ENCODE data around the gene CHD5. TPM values are rescaled to one million over a fixed set of nuclear protein-coding genes. Genes with fewer than 3 reads are reported as not detected.

CHD5 gene
- total and polyA plus RNA-seq, 2 of the 4 experiments (the other 2 are of a cell fraction) = under 0.01 to 0.09 TPM

DNA sequence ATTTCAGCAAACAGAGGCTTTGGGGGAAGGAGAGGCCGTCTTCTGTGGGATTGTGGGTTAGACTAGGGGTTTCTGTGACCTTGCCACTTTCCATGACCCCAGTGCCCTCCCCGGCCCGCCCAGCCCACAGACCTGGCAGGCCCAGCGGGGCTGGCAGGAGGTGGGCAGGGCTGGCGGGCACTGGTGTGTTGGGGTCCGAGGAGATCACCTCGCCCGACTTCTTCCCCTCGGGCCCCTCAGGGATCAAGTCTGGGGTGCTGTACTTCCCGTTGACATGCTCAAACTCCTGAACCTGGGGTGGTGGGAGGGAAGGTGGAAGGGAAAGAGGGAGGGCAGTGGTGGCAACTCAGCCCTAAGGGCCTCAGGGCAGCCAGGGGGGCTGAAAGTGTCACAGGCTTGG, 56.3 kb downstream of the CHD5 start:
- WGBS, 2 experiments (ENCODE audit: extremely low coverage in 2 of 2, insufficient read length in 1 of 2) = 45% methylated on average over 2 of the region's 10 CpGs; no CpG with 5 or more reads in 1 of the 2 experiments

More for the DNA sequence above, 56.3 kb downstream of the CHD5 start:
- Histone ChIP-seq H3K4me1 (ENCODE audit: control insufficient read depth, insufficient read depth, low read length) (no peaks in the 10 kb centered on the region), H2AK5ac (ENCODE audit: low read depth, low read length) (no peak overlapping the region), H4K91ac (ENCODE audit: insufficient read depth, low read depth, low read length) (no peak overlapping the region), H3K27me3 (ENCODE audit: control insufficient read depth, insufficient read depth, low read length) (peaks cover 2% of the 10 kb centered on the region; the same call in 1 of the 2 replicates), H3K36me3 (ENCODE audit: control insufficient read depth, insufficient read depth, low read length) (no peaks in the 10 kb centered on the region), H4K5ac (ENCODE audit: low read depth, low read length) (no peak overlapping the region), H3K4me2 (ENCODE audit: low read depth, low read length) (no peak overlapping the region), H3K4ac (ENCODE audit: low read depth, low read length) (no peak overlapping the region), H2BK20ac (ENCODE audit: low read depth, low read length) (no peak overlapping the region), H2BK15ac (ENCODE audit: low read depth, low read length) (no peak overlapping the region), H3K27ac (ENCODE audit: insufficient read depth, low read length) (no peak overlapping the region), H2BK120ac (ENCODE audit: low read depth, low read length) (no peak overlapping the region), H3K14ac (replicated peaks; ENCODE audit: low read depth, low read length) (no peak overlapping the region), H3K79me1 (ENCODE audit: low read depth in 1 of 2, low read length in 2 of 2) (no peaks in the 10 kb centered on the region), H3K9me3 (ENCODE audit: control insufficient read depth, insufficient read depth, low read length) (no peaks in the 10 kb centered on the region), H2AK9ac (replicated peaks; ENCODE audit: low read depth, low read length, poor library complexity) (no peak overlapping the region), H3K9ac (ENCODE audit: low read depth, low read length) (no peak overlapping the region), H2BK5ac (ENCODE audit: low read depth, low read length, poor library complexity, severe bottlenecking) (no peak overlapping the region), H3K56ac (ENCODE audit: extremely low read depth, insufficient read depth, low read length) (no peak overlapping the region), H3K9me1 (ENCODE audit: insufficient read depth, low read length) (no peaks in the 10 kb centered on the region), H3K23ac (ENCODE audit: low read depth, low read length) (no peak overlapping the region), H3K4me3 (ENCODE audit: insufficient read depth, low read depth, low read length) (no peak overlapping the region), H3K18ac (ENCODE audit: low read depth, low read length) (no peak overlapping the region), H4K8ac (ENCODE audit: low read depth in 2 of 2, low read length in 2 of 2) (no peak overlapping the region), H4K20me1 (ENCODE audit: insufficient read depth, low read length) (no peaks in the 10 kb centered on the region), H2AFZ (replicated peaks; ENCODE audit: low read length, poor library complexity) (no peak overlapping the region)
- intact Hi-C loops (cut with micrococcal nuclease) (no loop called here), in situ Hi-C loops (cut with MboI; ENCODE audit: low sequenced_read_pairs) (no loop called here), dilution Hi-C loops (cut with HindIII; ENCODE audit: low sequenced_read_pairs, unreplicated experiment) (no loop called here)
- BruUV-seq (replicated peaks) = no TSS peak
- ChIA-PET CTCF (no interaction called here), POLR2A (ENCODE audit: unreplicated experiment) (no interaction called here)
- DNase-seq (no peak), ATAC-seq (ENCODE audit: low read depth) (no peak)
- TF ChIP-seq MAFK (IDR thresholded peaks at IDR 0.05; ENCODE audit: low read depth, low read length) (no peak), RAD21 (IDR thresholded peaks at IDR 0.05; ENCODE audit: low read length) (no peak), CHD1 (IDR thresholded peaks at IDR 0.05; ENCODE audit: low read depth, low read length) (no peak), FOS (IDR thresholded peaks at IDR 0.05; ENCODE audit: low read depth, low read length) (no peak), NFE2L2 (IDR thresholded peaks at IDR 0.05; ENCODE audit: low read depth, low read length) (no peak), MAZ (IDR thresholded peaks at IDR 0.05; ENCODE audit: borderline replicate concordance, low read depth, low read length) (no peak), RFX5 (IDR thresholded peaks at IDR 0.05; ENCODE audit: low read depth, low read length) (no peak), BHLHE40 (IDR thresholded peaks at IDR 0.05; ENCODE audit: low read depth, low read length) (no peak), MXI1 (IDR thresholded peaks at IDR 0.05; ENCODE audit: borderline replicate concordance, low read depth, low read length) (no peak), CEBPB (IDR thresholded peaks at IDR 0.05; ENCODE audit: low read depth, low read length) (no peak), RCOR1 (IDR thresholded peaks at IDR 0.05; ENCODE audit: insufficient replicate concordance, low read length) (no peak), SMC3 (IDR thresholded peaks at IDR 0.05; ENCODE audit: low read depth, low read length) (no peak), POLR2A (IDR thresholded peaks at IDR 0.05; ENCODE audit: low read depth, low read length) (no peak)
- TF ChIP-seq, protein P1, sequence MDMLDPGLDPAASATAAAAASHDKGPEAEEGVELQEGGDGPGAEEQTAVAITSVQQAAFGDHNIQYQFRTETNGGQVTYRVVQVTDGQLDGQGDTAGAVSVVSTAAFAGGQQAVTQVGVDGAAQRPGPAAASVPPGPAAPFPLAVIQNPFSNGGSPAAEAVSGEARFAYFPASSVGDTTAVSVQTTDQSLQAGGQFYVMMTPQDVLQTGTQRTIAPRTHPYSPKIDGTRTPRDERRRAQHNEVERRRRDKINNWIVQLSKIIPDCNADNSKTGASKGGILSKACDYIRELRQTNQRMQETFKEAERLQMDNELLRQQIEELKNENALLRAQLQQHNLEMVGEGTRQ (IDR thresholded peaks at IDR 0.05; ENCODE audit: low read depth, low read length) = no peak
- TF ChIP-seq, protein P2, sequence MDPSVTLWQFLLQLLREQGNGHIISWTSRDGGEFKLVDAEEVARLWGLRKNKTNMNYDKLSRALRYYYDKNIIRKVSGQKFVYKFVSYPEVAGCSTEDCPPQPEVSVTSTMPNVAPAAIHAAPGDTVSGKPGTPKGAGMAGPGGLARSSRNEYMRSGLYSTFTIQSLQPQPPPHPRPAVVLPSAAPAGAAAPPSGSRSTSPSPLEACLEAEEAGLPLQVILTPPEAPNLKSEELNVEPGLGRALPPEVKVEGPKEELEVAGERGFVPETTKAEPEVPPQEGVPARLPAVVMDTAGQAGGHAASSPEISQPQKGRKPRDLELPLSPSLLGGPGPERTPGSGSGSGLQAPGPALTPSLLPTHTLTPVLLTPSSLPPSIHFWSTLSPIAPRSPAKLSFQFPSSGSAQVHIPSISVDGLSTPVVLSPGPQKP (IDR thresholded peaks at IDR 0.05; ENCODE audit: borderline replicate concordance, low read depth, low read length) = no peak
- TF ChIP-seq, protein P3, sequence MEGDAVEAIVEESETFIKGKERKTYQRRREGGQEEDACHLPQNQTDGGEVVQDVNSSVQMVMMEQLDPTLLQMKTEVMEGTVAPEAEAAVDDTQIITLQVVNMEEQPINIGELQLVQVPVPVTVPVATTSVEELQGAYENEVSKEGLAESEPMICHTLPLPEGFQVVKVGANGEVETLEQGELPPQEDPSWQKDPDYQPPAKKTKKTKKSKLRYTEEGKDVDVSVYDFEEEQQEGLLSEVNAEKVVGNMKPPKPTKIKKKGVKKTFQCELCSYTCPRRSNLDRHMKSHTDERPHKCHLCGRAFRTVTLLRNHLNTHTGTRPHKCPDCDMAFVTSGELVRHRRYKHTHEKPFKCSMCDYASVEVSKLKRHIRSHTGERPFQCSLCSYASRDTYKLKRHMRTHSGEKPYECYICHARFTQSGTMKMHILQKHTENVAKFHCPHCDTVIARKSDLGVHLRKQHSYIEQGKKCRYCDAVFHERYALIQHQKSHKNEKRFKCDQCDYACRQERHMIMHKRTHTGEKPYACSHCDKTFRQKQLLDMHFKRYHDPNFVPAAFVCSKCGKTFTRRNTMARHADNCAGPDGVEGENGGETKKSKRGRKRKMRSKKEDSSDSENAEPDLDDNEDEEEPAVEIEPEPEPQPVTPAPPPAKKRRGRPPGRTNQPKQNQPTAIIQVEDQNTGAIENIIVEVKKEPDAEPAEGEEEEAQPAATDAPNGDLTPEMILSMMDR (conservative IDR thresholded peaks at IDR 0.05; ENCODE audit: low read depth, low read length) = no peak

All from IMR-90 (cell line).